Measurements from ENCODE around the gene POC1B.

- TF ChIP-seq PATZ1 (CRISPR knock-in tag; IDR thresholded peaks at IDR 0.05; ENCODE audit: borderline replicate concordance) = no peak
- no peak for TF ChIP-seq GLIS3 (CRISPR knock-in tag; IDR thresholded peaks at IDR 0.05)
- no peak for TF ChIP-seq ZFP3 (CRISPR knock-in tag; IDR thresholded peaks at IDR 0.05)
- TF ChIP-seq ZFP30 (CRISPR knock-in tag; IDR thresholded peaks at IDR 0.05) = no peak
These were observed 31.2 kb downstream of the POC1B start for GRCh38 chr12:89494411-89495231.

Measured in SK-N-SH treated with all-trans-retinoic acid at 6 μM for 48 hours (cell line).